Endothelial cell of umbilical vein (primary cell): ENCODE measurements around the gene DMWD. TPM values are rescaled to one million over a fixed set of nuclear protein-coding genes. Genes with fewer than 3 reads are reported as not detected.

Experiments
- BruUV-seq: library from RNA; stranded (reverse); fragments of 400-500 nt; replicated peaks from 2 replicates; lab custom pipeline; 2021; lab: Mats Ljungman, UMichigan
- CTCF ChIA-PET: fragments of 300-600, 350-600 bp; sonication (Branson Sonifier 250); formaldehyde crosslinking; loops from one replicate; lab custom pipeline; 2021; ENCODE audit warnings: antibody characterized with exemption, inconsistent platforms; lab: Charles Lee
- POLR2A ChIA-PET: fragments of 300-600, 350-600 bp; sonication (Branson Sonifier 250); formaldehyde crosslinking; loops from one replicate; lab custom pipeline; 2021; ENCODE audit warnings: antibody characterized with exemption, inconsistent platforms; lab: Charles Lee
- DNase-seq: peaks from one replicate; pipeline ENCODE4 v3.0.0-alpha.2; 2011; ENCODE audit warnings: low read depth, low spot score
- FAIRE-seq: peaks from 2 replicates; lab custom pipeline; 2011; peaks lifted over from hg19 to GRCh38; lab: Jason Lieb, UNC
- H2AFZ ChIP-seq: 2 replicates; pipeline ENCODE4 v1.6.0; 2012; ENCODE audit warnings: low read depth, low read length, control low read depth, inconsistent platforms
- H3K27ac ChIP-seq: 2 replicates; pipeline ENCODE4 v1.5.1; 2011; ENCODE audit warnings: low read depth, mild to moderate bottlenecking, control low read depth, low read length, moderate library complexity; ENCODE audit not compliant: insufficient read depth
- H3K27me3 ChIP-seq, 2 experiments: 2 replicates each; pipeline versions ENCODE4 v1.6.0 to v1.6.1; 2011; ENCODE audit warnings: low read length in 2 of 2, mixed read lengths in 1 of 2; ENCODE audit not compliant: control insufficient read depth in 2 of 2, insufficient read depth in 2 of 2
- H3K36me3 ChIP-seq, 2 experiments: 2 replicates in 1 of 2; 3 replicates in 1 of 2; pipeline ENCODE4 v1.5.1; 2011; ENCODE audit warnings: low read length in 2 of 2, mild to moderate bottlenecking in 1 of 2, moderate library complexity in 1 of 2; ENCODE audit not compliant: control insufficient read depth in 2 of 2, insufficient read depth in 2 of 2; ENCODE audit errors: extremely low read depth in 1 of 2
- H3K4me1 ChIP-seq: 3 replicates; pipeline ENCODE4 v1.5.1; 2011; ENCODE audit warnings: mild to moderate bottlenecking, low read length; ENCODE audit not compliant: control insufficient read depth, insufficient read depth; ENCODE audit errors: extremely low read depth
- H3K4me2 ChIP-seq: 2 replicates; pipeline ENCODE4 v1.6.1; 2011; ENCODE audit warnings: low read length, control low read depth, mixed read lengths; ENCODE audit not compliant: insufficient read depth
- H3K4me3 ChIP-seq, 3 experiments: fragments of 200-600 bp in 1 of 3; sonication (generic), shearing (Covaris generic) in 1 of 3; replicated peaks in 1 of 3; 2 replicates each; pipeline ENCODE4 v1.5.1; 2011 to 2016; ENCODE audit warnings: control low read depth in 3 of 3, low read length in 3 of 3, mild to moderate bottlenecking in 2 of 3, inconsistent platforms in 1 of 3, low read depth in 1 of 3, moderate library complexity in 1 of 3; ENCODE audit not compliant: insufficient read depth in 1 of 3
- H3K79me2 ChIP-seq: 2 replicates; pipeline ENCODE4 v1.6.0; 2012; ENCODE audit warnings: low read length, inconsistent platforms; ENCODE audit not compliant: control insufficient read depth, insufficient read depth
- H3K9ac ChIP-seq: replicated peaks from 2 replicates; pipeline ENCODE3; 2011; ENCODE audit warnings: low read length, control low read depth; ENCODE audit not compliant: insufficient read depth; ENCODE audit errors: extremely low read depth
- H3K9me1 ChIP-seq: replicated peaks from 3 replicates; pipeline ENCODE4 v1.6.0; 2011; ENCODE audit warnings: mild to moderate bottlenecking, low read length; ENCODE audit not compliant: control insufficient read depth, insufficient read depth; ENCODE audit errors: extremely low read depth
- H3K9me3 ChIP-seq: replicated peaks from 2 replicates; pipeline ENCODE4 v1.5.1; 2012; ENCODE audit warnings: low read length, inconsistent platforms; ENCODE audit not compliant: control insufficient read depth, insufficient read depth
- H4K20me1 ChIP-seq: replicated peaks from 2 replicates; pipeline ENCODE3; 2011; ENCODE audit warnings: mild to moderate bottlenecking, low read length; ENCODE audit not compliant: control insufficient read depth, insufficient read depth; ENCODE audit errors: extremely low read depth
- EZH2 ChIP-seq: IDR thresholded peaks from 2 replicates; pipeline ENCODE4 v1.6.1; 2012; ENCODE audit warnings: borderline replicate concordance, low read depth, mild to moderate bottlenecking, moderate library complexity, low read length, inconsistent platforms; ENCODE audit not compliant: severe bottlenecking
- FOS ChIP-seq: IDR thresholded peaks from 2 replicates; pipeline ENCODE4 v1.6.1; 2011; ENCODE audit warnings: mild to moderate bottlenecking, low read length, moderate library complexity, borderline replicate concordance; ENCODE audit not compliant: insufficient read depth
- GATA2 ChIP-seq: IDR thresholded peaks from 2 replicates; pipeline ENCODE4 v1.7.0; 2011; ENCODE audit warnings: low read depth, mild to moderate bottlenecking, moderate library complexity, mixed read lengths, low read length; ENCODE audit not compliant: insufficient read length, insufficient read depth
- JUN ChIP-seq: IDR thresholded peaks from 2 replicates; pipeline ENCODE4 v1.6.1; 2011; ENCODE audit warnings: borderline replicate concordance, low read depth; ENCODE audit not compliant: insufficient read length, insufficient read depth
- MAX ChIP-seq: IDR thresholded peaks from 2 replicates; pipeline ENCODE4 v1.6.1; 2011; ENCODE audit not compliant: insufficient read depth, insufficient read length
- MYC ChIP-seq: IDR thresholded peaks from one replicate; pipeline ENCODE4 v1.6.1; 2011; ENCODE audit warnings: mild to moderate bottlenecking, low read depth, low read length
- POLR2A ChIP-seq: IDR thresholded peaks from 2 replicates; pipeline ENCODE4 v1.6.1; 2012; ENCODE audit warnings: low read depth, mild to moderate bottlenecking, control low read depth, low read length
- POLR2AphosphoS5 ChIP-seq: IDR thresholded peaks from 2 replicates; pipeline ENCODE4 v1.6.1; 2012; ENCODE audit warnings: low read depth, mild to moderate bottlenecking, control low read depth, low read length, moderate library complexity; ENCODE audit not compliant: insufficient read depth
- dilution Hi-C: fragments of 300-500 bp; cut with MboI; formaldehyde crosslinking; loops from one replicate; pipeline ENCODE4 v1.15.0; 2019; ENCODE audit warnings: low sequenced_read_pairs; ENCODE audit not compliant: extremely low pct_ligation_motif_present
- intact Hi-C: fragments of 100-400 bp; cut with micrococcal nuclease; formaldehyde crosslinking; loops from one replicate; pipeline ENCODE4 v1.10.0; 2022
- polyA plus RNA-seq, 4 experiments: library from polyadenylated mRNA; depleted of rRNA in 3 of 4; stranded (reverse) in 3 of 4; unstranded in 1 of 4; fragments of >200 nt; gene quantifications; 2 replicates each; pipeline versions ENCODE4 v1.2.1 to v1.2.3, GENCODE V29; 2011 to 2012; ENCODE audit warnings: missing spikeins in 1 of 4
- total RNA-seq: library from RNA; stranded (reverse); gene quantifications from 2 replicates; pipeline ENCODE4 v1.2.3, GENCODE V29; 2021
- TF ChIP-seq, protein P1 (sequence below), 2 donors: IDR thresholded peaks; 1 replicate in 1 of 2; 2 replicates in 1 of 2; pipeline ENCODE4 v1.5.1; 2011; ENCODE audit warnings: low read length in 2 of 2, mild to moderate bottlenecking in 2 of 2, moderate library complexity in 2 of 2, control low read depth in 1 of 2, inconsistent platforms in 1 of 2, low read depth in 1 of 2; ENCODE audit not compliant: insufficient read depth in 1 of 2; ENCODE audit errors: extremely low read depth in 1 of 2

Gene DMWD
- total and polyA plus RNA-seq, 2 donors (not counting 3 experiments of a cell fraction or from before 2014, with no cell fraction given): 36.9 to 81.1 TPM

- H3K36me3 ChIP-seq: peaks cover 9 to 49% of the 10 kb centered on the region in 2 experiments
- H3K9ac ChIP-seq: no peak overlapping the region
- DNase-seq (no peak), FAIRE-seq (no peak)
- no peaks in the 10 kb centered on the region for H4K20me1 ChIP-seq
- ChIA-PET CTCF (interaction anchor here (1.1 kb wide), 1 partner anchor 24 kb away, joined by 3 read pairs; no protein-coding TSS in a partner anchor), POLR2A (interaction anchor here (0.6 kb wide), 1 partner anchor 52 kb away, joined by 3 read pairs; no protein-coding TSS in a partner anchor)
- dilution Hi-C loops (no loop called here), intact Hi-C loops (no loop called here)
- no peak overlapping the region for H2AFZ ChIP-seq
- BruUV-seq: no TSS peak
- H3K4me1 ChIP-seq: peaks cover 11% of the 10 kb centered on the region
- no peaks in the 10 kb centered on the region for H3K79me2 ChIP-seq
- no peaks in the 10 kb centered on the region for H3K27me3 ChIP-seq
- TF ChIP-seq MYC (no peak), JUN (no peak), POLR2A (no peak), MAX (no peak), POLR2AphosphoS5 (no peak), GATA2 (no peak), EZH2 (no peak), FOS (no peak)
- TF ChIP-seq, protein P1, sequence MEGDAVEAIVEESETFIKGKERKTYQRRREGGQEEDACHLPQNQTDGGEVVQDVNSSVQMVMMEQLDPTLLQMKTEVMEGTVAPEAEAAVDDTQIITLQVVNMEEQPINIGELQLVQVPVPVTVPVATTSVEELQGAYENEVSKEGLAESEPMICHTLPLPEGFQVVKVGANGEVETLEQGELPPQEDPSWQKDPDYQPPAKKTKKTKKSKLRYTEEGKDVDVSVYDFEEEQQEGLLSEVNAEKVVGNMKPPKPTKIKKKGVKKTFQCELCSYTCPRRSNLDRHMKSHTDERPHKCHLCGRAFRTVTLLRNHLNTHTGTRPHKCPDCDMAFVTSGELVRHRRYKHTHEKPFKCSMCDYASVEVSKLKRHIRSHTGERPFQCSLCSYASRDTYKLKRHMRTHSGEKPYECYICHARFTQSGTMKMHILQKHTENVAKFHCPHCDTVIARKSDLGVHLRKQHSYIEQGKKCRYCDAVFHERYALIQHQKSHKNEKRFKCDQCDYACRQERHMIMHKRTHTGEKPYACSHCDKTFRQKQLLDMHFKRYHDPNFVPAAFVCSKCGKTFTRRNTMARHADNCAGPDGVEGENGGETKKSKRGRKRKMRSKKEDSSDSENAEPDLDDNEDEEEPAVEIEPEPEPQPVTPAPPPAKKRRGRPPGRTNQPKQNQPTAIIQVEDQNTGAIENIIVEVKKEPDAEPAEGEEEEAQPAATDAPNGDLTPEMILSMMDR (IDR thresholded peaks at IDR 0.05; ENCODE audit: extremely low read depth in 1 of 2, insufficient read depth in 1 of 2, low read depth in 1 of 2, low read length in 2 of 2): no peak
- H3K9me3 ChIP-seq: no peaks in the 10 kb centered on the region
- H3K4me3 ChIP-seq: no peak overlapping the region
- no peak overlapping the region for H3K4me2 ChIP-seq
- no peaks in the 10 kb centered on the region for H3K9me1 ChIP-seq
- no peak overlapping the region for H3K27ac ChIP-seq
These were observed 30.5 kb upstream of the DMWD start for GRCh38 chr19:45823182-45823581.
